ENCODE results near the gene POLR2B. TPM values are rescaled to one million over a fixed set of nuclear protein-coding genes. Genes with fewer than 3 reads are reported as not detected.

The POLR2B gene
- total RNA-seq, 1 donor from 2014 or later, result 129 TPM

GRCh38 chr4:56986192-56986591 is 7.5 kb downstream of the POLR2B start:
- peaks cover 15% of the 10 kb centered on the region for H3K4me1 Mint-ChIP-seq
- peaks cover 8% of the 10 kb centered on the region for H3K36me3 Mint-ChIP-seq (ENCODE audit: low read depth)
- no peaks in the 10 kb centered on the region for H3K9me3 Mint-ChIP-seq
- H3K27ac Mint-ChIP-seq (ENCODE audit: unreplicated experiment), result no peak overlapping the region
- TF ChIP-seq CTCF (conservative IDR thresholded peaks at IDR 0.05), result no peak
- no peaks in the 10 kb centered on the region for H3K27me3 Mint-ChIP-seq (ENCODE audit: low read depth)
- no peak overlapping the region for H3K4me3 Mint-ChIP-seq
- no peak for DNase-seq (ENCODE audit: low read depth, low spot score)

- DNase-seq (ENCODE audit: low read depth, low spot score), result no peak
- H3K27me3 Mint-ChIP-seq (ENCODE audit: low read depth), result no peaks in the 10 kb centered on the region
- H3K9me3 Mint-ChIP-seq, result no peaks in the 10 kb centered on the region
- peaks cover 8% of the 10 kb centered on the region for H3K4me1 Mint-ChIP-seq
- no peak overlapping the region for H3K4me3 Mint-ChIP-seq
- no peak for TF ChIP-seq CTCF (conservative IDR thresholded peaks at IDR 0.05)
- peaks cover 14% of the 10 kb centered on the region for H3K36me3 Mint-ChIP-seq (ENCODE audit: low read depth)
- H3K27ac Mint-ChIP-seq (ENCODE audit: unreplicated experiment), result no peak overlapping the region
Observed at GRCh38 chr4:56986952-56987351, 8.3 kb downstream of the POLR2B start.

- Mint-ChIP-seq H3K4me3 (no peak overlapping the region), H3K27me3 (ENCODE audit: low read depth) (no peaks in the 10 kb centered on the region), H3K36me3 (ENCODE audit: low read depth) (peaks cover 14% of the 10 kb centered on the region), H3K27ac (ENCODE audit: unreplicated experiment) (no peak overlapping the region), H3K9me3 (no peaks in the 10 kb centered on the region), H3K4me1 (no peaks in the 10 kb centered on the region)
- TF ChIP-seq CTCF (conservative IDR thresholded peaks at IDR 0.05), result no peak
- DNase-seq (ENCODE audit: low read depth, low spot score), result no peak
Observed at GRCh38 chr4:56990109-56990905, 11.6 kb downstream of the POLR2B start.

- no peaks in the 10 kb centered on the region for H3K4me1 Mint-ChIP-seq
- peaks cover 21% of the 10 kb centered on the region for H3K36me3 Mint-ChIP-seq (ENCODE audit: low read depth)
- H3K27me3 Mint-ChIP-seq (ENCODE audit: low read depth), result no peaks in the 10 kb centered on the region
- no peak for TF ChIP-seq CTCF (conservative IDR thresholded peaks at IDR 0.05)
- no peak for DNase-seq (ENCODE audit: low read depth, low spot score)
- H3K27ac Mint-ChIP-seq (ENCODE audit: unreplicated experiment), result no peak overlapping the region
- no peaks in the 10 kb centered on the region for H3K9me3 Mint-ChIP-seq
- H3K4me3 Mint-ChIP-seq, result no peak overlapping the region
Observed at GRCh38 chr4:56995525-56995924, 16.8 kb downstream of the POLR2B start.

- H3K4me3 Mint-ChIP-seq, result no peak overlapping the region
- H3K4me1 Mint-ChIP-seq, result no peaks in the 10 kb centered on the region
- no peak overlapping the region for H3K27ac Mint-ChIP-seq (ENCODE audit: unreplicated experiment)
- DNase-seq (ENCODE audit: low read depth, low spot score), result no peak
- H3K27me3 Mint-ChIP-seq (ENCODE audit: low read depth), result no peaks in the 10 kb centered on the region
- H3K9me3 Mint-ChIP-seq, result no peaks in the 10 kb centered on the region
- TF ChIP-seq CTCF (conservative IDR thresholded peaks at IDR 0.05), result no peak
- peaks cover 11% of the 10 kb centered on the region for H3K36me3 Mint-ChIP-seq (ENCODE audit: low read depth)
Observed at GRCh38 chr4:56999751-57000150, 21.1 kb downstream of the POLR2B start.

All from neural crest cell (in vitro differentiated cells).